Choroid plexus epithelial cell (primary cell): ENCODE measurements around the gene RASGRF1.
"Not testable (repeated sequence)": the region's sequence is repeated elsewhere in the genome, so short reads cannot be mapped to it uniquely, and the experiment has no call there.

Experiments
- DNase-seq: peaks from one replicate; pipeline ENCODE4 v3.0.0-alpha.2; 2010; ENCODE audit warnings: low read depth
- H3K4me3 ChIP-seq: 2 replicates; pipeline ENCODE4 v1.5.1; 2011; ENCODE audit warnings: low read depth, mild to moderate bottlenecking, control low read depth, low read length, moderate library complexity
- CTCF ChIP-seq: conservative IDR thresholded peaks from 2 replicates; pipeline ENCODE4 v1.5.1; 2011; ENCODE audit warnings: low read depth, mild to moderate bottlenecking, control low read depth, inconsistent platforms, low read length, moderate library complexity

Gene RASGRF1

GRCh38 chr15:78929536-78930264 is 160.9 kb downstream of the RASGRF1 start:
- TF ChIP-seq CTCF, result no peak
- H3K4me3 ChIP-seq, result no peak overlapping the region
- no peak for DNase-seq

GRCh38 chr15:78928616-78929093 is 161.9 kb downstream of the RASGRF1 start:
- TF ChIP-seq CTCF, result no peak
- no peak overlapping the region for H3K4me3 ChIP-seq
- no peak for DNase-seq

- H3K4me3 ChIP-seq, DNase-seq: not testable (repeated sequence)
Observed at GRCh38 chr15:78928176-78928575, 162.4 kb downstream of the RASGRF1 start.

GRCh38 chr15:78927077-78927790 is 163.3 kb downstream of the RASGRF1 start:
- no peak overlapping the region for H3K4me3 ChIP-seq
- no peak for DNase-seq
- no peak for TF ChIP-seq CTCF

- no peak for TF ChIP-seq CTCF
- no peak overlapping the region for H3K4me3 ChIP-seq
- DNase-seq, result no peak
Observed at GRCh38 chr15:78925956-78926743, 164.4 kb downstream of the RASGRF1 start.

GRCh38 chr15:78925076-78925624 is 165.4 kb downstream of the RASGRF1 start:
- TF ChIP-seq CTCF, result no peak
- DNase-seq, result no peak
- no peak overlapping the region for H3K4me3 ChIP-seq
